DMS114 treated with DMSO at 0.1 percent for 48 hours (cell line): ENCODE measurements around the gene NDUFB5.

Experiments
- DNase-seq: peaks from one replicate; lab custom pipeline; 2025; ENCODE audit not compliant: unreplicated experiment; lab: John Stamatoyannopoulos, UW

NDUFB5 gene

GRCh38 chr3:179676081-179676480, 71.5 kb downstream of the NDUFB5 start:
- DNase-seq = no peak
